Measurements from ENCODE around the gene BNIP2. TPM values are rescaled to one million over a fixed set of nuclear protein-coding genes. Genes with fewer than 3 reads are reported as not detected.

The BNIP2 gene
- total and polyA plus RNA-seq, 4 donors, result 17.4 to 73.6 (median 29.6) TPM

DNA sequence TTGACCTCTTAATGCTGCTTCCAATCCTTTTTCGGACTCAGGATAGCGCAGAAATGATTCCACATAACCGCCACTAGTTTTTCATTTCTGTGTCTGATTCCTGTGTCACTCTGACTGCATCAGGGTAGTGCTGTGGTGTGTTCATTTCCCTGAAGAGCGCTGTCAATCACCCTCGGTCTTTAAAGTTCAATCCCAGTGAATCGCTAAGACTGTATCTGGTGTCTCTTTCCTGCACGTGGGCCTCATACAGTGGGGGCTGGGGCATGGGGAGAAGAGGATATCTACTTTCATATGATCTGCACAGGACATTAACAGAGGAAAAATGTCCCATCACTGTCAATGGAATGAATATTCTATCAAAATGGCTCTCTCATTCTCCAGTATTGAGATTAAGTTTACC lies 32.9 kb upstream of the BNIP2 start (continued):
- no peak for TF ChIP-seq REST (IDR thresholded peaks at IDR 0.05)

- Histone ChIP-seq H3K4me1 (ENCODE audit: control insufficient read depth in 4 of 4, insufficient read depth in 4 of 4, low read length in 3 of 4) (peaks cover 0 to 13% (median 6%) of the 10 kb centered on the region in 4 donors), H3K9ac (ENCODE audit: low read depth in 1 of 2, low read length in 2 of 2) (no peak overlapping the region), H3K27me3 (ENCODE audit: control insufficient read depth in 4 of 4, insufficient read depth in 4 of 4, low read length in 3 of 4) (no peaks in the 10 kb centered on the region), H3K9me3 (ENCODE audit: control insufficient read depth in 4 of 4, low read length in 3 of 4) (no peaks in the 10 kb centered on the region), H3K4me3 (ENCODE audit: low read depth in 1 of 3, low read length in 3 of 3) (no peak overlapping the region), H3K27ac (ENCODE audit: low read depth in 1 of 2, low read length in 2 of 2) (no peak overlapping the region), H3K36me3 (ENCODE audit: control insufficient read depth in 4 of 4, insufficient read depth in 3 of 4, low read depth in 1 of 4, low read length in 3 of 4) (no peaks in the 10 kb centered on the region)
- no peak for DNase-seq (ENCODE audit: low spot score)
- WGBS, result 97% methylated on average over 2 of the region's 2 CpGs
- TF ChIP-seq HNF4A (conservative IDR thresholded peaks at IDR 0.05) (no peak), TAF1 (conservative IDR thresholded peaks at IDR 0.05) (no peak), SP1 (IDR thresholded peaks at IDR 0.05) (no peak), NR2F2 (IDR thresholded peaks at IDR 0.05) (no peak), RAD21 (IDR thresholded peaks at IDR 0.05) (no peak), FOXA1 (IDR thresholded peaks at IDR 0.05) (no peak), YY1 (IDR thresholded peaks at IDR 0.05) (no peak), RXRA (IDR thresholded peaks at IDR 0.05) (no peak), REST (IDR thresholded peaks at IDR 0.05) (no peak), GABPA (IDR thresholded peaks at IDR 0.05 in 1 of 2, conservative IDR thresholded peaks at IDR 0.05 in 1 of 2) (no peak)
- TF ChIP-seq, protein P1, sequence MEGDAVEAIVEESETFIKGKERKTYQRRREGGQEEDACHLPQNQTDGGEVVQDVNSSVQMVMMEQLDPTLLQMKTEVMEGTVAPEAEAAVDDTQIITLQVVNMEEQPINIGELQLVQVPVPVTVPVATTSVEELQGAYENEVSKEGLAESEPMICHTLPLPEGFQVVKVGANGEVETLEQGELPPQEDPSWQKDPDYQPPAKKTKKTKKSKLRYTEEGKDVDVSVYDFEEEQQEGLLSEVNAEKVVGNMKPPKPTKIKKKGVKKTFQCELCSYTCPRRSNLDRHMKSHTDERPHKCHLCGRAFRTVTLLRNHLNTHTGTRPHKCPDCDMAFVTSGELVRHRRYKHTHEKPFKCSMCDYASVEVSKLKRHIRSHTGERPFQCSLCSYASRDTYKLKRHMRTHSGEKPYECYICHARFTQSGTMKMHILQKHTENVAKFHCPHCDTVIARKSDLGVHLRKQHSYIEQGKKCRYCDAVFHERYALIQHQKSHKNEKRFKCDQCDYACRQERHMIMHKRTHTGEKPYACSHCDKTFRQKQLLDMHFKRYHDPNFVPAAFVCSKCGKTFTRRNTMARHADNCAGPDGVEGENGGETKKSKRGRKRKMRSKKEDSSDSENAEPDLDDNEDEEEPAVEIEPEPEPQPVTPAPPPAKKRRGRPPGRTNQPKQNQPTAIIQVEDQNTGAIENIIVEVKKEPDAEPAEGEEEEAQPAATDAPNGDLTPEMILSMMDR (IDR thresholded peaks at IDR 0.05; ENCODE audit: low read depth, low read length, missing input control), result no peak
Observed at GRCh38 chr15:59721411-59721810, 32.3 kb upstream of the BNIP2 start.

- H3K4me3 ChIP-seq (ENCODE audit: low read depth in 1 of 3, low read length in 3 of 3), result no peak overlapping the region
- H3K27me3 ChIP-seq (ENCODE audit: control insufficient read depth in 4 of 4, insufficient read depth in 4 of 4, low read length in 3 of 4), result no peaks in the 10 kb centered on the region
- 93% methylated on average over 3 of the region's 3 CpGs for WGBS
- no peaks in the 10 kb centered on the region for H3K9me3 ChIP-seq (ENCODE audit: control insufficient read depth in 4 of 4, low read length in 3 of 4)
- H3K27ac ChIP-seq (ENCODE audit: low read depth in 1 of 2, low read length in 2 of 2), result no peak overlapping the region
- no peaks in the 10 kb centered on the region for H3K36me3 ChIP-seq (ENCODE audit: control insufficient read depth in 4 of 4, insufficient read depth in 3 of 4, low read depth in 1 of 4, low read length in 3 of 4)
- DNase-seq (ENCODE audit: low spot score), result no peak
- peaks cover 0 to 2% (median under 1%) of the 10 kb centered on the region in 4 donors for H3K4me1 ChIP-seq (ENCODE audit: control insufficient read depth in 4 of 4, insufficient read depth in 4 of 4, low read length in 3 of 4)
- H3K9ac ChIP-seq (ENCODE audit: low read depth in 1 of 2, low read length in 2 of 2), result no peak overlapping the region
- TF ChIP-seq YY1 (IDR thresholded peaks at IDR 0.05) (no peak), RXRA (IDR thresholded peaks at IDR 0.05) (no peak), EGR1 (IDR thresholded peaks at IDR 0.05; ENCODE audit: low read depth in 2 of 2) (no peak), GABPA (IDR thresholded peaks at IDR 0.05 in 1 of 2, conservative IDR thresholded peaks at IDR 0.05 in 1 of 2) (no peak), HNF4A (conservative IDR thresholded peaks at IDR 0.05) (no peak), MAX (IDR thresholded peaks at IDR 0.05) (no peak), NR2F2 (IDR thresholded peaks at IDR 0.05) (no peak), FOXA1 (IDR thresholded peaks at IDR 0.05) (no peak), FOXA2 (IDR thresholded peaks at IDR 0.05) (no peak), JUND (IDR thresholded peaks at IDR 0.05) (no peak), RAD21 (IDR thresholded peaks at IDR 0.05) (no peak)
- TF ChIP-seq, protein P2, sequence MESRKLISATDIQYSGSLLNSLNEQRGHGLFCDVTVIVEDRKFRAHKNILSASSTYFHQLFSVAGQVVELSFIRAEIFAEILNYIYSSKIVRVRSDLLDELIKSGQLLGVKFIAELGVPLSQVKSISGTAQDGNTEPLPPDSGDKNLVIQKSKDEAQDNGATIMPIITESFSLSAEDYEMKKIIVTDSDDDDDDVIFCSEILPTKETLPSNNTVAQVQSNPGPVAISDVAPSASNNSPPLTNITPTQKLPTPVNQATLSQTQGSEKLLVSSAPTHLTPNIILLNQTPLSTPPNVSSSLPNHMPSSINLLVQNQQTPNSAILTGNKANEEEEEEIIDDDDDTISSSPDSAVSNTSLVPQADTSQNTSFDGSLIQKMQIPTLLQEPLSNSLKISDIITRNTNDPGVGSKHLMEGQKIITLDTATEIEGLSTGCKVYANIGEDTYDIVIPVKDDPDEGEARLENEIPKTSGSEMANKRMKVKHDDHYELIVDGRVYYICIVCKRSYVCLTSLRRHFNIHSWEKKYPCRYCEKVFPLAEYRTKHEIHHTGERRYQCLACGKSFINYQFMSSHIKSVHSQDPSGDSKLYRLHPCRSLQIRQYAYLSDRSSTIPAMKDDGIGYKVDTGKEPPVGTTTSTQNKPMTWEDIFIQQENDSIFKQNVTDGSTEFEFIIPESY (IDR thresholded peaks at IDR 0.05), result no peak
- TF ChIP-seq, protein P3, sequence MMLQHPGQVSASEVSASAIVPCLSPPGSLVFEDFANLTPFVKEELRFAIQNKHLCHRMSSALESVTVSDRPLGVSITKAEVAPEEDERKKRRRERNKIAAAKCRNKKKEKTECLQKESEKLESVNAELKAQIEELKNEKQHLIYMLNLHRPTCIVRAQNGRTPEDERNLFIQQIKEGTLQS (IDR thresholded peaks at IDR 0.05), result no peak
Observed at GRCh38 chr15:59713177-59713576, 24.1 kb upstream of the BNIP2 start.

Measured in liver (tissue), 9 donors.